GM19035 (cell line): Measurements from ENCODE around the gene MAP2K1.
A peak's percentile ranks its signal among the peaks of the same experiment; 100 is the strongest.
"Not testable (repeated sequence)": the region's sequence is repeated elsewhere in the genome, so short reads cannot be mapped to it uniquely, and the experiment has no call there.

Experiments used
- ATAC-seq: cut with Tn5 transposase; IDR thresholded peaks from one replicate; pipeline ENCODE4 v1.9.1; 2021; ENCODE audit not compliant: unreplicated experiment

The MAP2K1 gene

DNA sequence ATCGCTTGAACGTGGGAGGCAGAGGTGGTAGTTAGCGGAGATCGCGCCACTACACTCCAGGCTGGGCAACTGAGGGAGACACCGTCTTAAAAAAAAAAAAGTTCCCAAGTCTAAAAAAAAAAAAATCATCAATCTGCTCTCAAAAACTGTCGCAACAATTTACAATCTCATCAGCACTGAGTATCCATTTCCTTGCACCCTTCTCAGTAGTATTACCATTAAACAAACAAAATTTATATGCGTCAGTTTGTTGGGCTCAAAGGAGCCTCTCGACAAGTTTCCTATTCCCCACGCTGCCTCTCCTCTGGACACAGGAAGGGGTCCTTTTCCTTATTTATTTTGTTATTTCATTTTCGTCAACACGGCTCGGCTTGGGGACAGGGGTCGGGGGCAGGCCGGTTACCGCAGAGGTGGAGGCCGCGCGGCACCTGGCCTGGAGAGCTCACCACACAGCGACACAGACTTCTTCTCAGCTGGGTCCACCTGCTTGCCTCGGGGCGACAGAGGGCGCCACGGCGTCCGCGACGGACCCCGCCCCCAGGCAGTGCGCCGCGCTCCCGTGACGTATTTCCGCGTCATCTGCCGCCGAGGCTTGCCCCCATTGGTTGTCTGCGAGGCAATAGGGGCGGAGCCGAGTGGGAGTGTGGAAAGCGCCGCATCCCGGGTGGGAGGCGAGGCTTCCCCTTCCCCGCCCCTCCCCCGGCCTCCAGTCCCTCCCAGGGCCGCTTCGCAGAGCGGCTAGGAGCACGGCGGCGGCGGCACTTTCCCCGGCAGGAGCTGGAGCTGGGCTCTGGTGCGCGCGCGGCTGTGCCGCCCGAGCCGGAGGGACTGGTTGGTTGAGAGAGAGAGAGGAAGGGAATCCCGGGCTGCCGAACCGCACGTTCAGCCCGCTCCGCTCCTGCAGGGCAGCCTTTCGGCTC is at the start of gene MAP2K1:
Gene MAP2K1 (plus strand): TSS at position 709 of the 920 bp plus-strand sequence. CDS start 436 bp downstream, outside the sequence.
- peak; percentile 80 for ATAC-seq

DNA sequence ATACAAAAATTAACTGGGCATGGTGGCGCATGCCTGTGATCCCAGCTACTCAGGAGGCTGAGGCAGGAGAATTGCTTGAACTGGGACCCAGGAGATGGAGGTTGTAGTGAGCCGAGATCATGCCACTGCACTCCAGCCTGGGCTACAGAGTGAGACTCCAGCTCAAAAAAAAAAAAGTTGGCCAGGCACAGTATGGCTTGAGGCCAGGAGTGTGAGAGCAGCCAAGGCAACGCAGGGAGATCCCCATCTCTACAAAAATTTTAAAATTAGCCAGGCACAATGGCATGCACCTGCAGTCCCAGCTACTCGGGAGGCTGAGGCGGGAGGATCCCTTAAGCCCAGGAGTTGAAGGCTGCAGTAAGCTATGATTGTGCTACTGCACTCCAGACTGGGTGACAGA is 38.2 kb upstream of the MAP2K1 start:
- ATAC-seq, result not testable (repeated sequence)

DNA sequence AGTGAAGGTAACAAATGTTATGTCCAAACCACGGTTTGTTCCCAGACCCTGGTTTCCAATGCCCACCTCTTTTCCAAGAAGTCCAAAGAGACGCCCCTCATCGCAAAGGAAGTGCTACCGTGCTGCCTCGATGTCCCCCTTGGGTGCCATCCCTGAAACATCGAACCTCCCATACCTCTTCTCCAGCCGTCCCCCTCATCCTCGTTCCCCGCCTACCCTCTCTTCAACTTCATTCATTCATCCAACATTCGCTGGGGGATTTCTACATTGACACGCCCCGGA is 30.7 kb upstream of the MAP2K1 start:
- ATAC-seq, result no peak

DNA sequence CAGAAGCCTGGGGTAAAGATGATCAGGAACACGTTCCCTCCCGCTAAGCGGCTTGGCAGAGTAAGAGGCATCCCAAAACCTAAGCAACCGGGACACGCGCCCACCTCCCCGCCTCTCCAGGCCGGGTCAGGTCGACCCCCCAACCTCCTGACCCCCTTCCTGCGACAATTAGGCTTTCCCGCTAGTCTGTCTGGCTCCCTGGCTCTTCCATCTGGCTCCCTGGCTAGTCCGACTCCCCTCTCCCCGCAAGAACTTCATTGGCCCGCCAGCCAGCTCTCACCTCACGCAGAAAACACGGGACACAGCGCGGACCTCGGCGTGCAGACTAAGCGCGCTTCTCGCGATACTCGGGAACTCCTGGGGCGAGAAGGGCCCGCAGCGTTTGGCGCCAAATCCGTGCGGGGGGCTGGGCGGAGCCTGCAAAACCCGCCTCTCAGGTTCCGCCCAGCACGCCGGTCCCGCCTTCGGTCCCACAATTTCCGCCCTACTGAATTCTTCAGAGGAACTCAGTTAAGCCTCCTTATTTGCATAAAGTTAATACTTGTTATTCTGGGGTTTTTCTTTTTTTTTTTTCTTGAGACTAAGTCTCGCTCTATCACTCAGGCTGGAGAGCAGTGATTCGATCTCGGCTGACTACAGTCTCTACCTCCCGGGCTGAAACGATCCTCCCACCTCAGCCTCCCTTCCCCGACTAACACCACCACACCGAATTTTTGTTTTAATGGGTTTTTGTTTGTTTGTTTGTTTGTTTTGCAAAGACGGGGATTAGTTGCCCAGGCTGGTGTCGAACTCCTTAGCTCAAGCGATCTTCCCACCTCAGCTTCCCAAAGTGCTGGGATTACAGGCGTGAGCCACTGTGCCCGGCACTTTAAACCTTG is 30.1 kb upstream of the MAP2K1 start, which contains the start of gene TIPIN:
Gene TIPIN (minus strand): TSS at position 327 of the 878 bp plus-strand sequence. CDS start 3,738 bp downstream, outside the sequence.
- peak; percentile 90 for ATAC-seq

DNA sequence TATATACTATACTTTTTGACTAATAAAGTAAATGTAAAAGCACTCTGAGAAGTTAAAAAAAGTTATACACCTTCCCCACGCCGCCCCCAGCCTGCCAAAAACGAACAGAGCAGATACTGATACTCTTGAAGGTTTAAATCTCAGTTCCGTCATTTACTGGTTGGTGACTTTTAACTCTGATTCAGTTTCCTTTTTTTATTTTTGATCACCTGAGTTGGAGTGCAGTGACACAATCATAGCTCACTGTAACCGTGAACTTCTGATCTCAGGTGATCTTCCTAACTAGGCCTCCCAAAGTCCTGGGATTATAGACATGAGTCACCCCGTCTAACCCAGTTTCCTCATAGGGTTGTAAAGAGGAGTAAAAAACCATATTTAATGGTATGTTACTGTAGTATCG is 27.0 kb upstream of the MAP2K1 start:
- ATAC-seq, result no peak

DNA sequence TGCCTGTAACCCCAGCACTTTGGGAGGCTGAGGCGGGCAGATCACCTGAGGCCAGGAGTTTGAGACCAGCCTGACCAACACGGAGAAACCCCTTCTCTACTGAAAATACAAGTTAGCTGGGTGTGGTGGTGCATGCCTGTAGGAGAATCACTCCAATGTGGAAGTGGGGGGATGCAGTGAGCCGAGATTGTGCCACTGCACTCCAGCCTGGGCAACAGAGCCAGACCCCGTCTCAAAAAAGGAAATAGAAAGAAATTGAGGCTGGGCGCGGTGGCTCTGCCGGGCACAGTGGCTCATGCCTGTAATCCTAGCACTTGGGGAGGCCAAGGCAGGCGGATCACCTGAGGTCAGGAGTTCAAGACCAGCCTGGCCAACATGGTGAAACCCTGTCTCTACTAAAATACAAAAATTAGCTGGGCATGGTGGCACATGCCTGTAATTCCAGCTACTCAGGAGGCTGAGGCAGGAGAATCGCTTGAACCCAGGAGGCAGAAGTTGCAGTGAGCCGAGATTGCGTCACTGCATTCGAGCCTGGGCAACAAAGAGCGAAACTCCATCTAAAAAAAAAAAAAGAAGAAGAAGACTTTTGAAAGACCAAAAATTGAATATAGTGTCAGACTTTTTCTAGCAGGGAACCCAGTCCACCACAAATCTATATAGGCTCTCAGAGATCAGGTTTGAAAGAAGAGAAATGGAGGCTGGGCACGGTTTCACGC is 24.8 kb upstream of the MAP2K1 start:
- ATAC-seq, result not testable (repeated sequence)

DNA sequence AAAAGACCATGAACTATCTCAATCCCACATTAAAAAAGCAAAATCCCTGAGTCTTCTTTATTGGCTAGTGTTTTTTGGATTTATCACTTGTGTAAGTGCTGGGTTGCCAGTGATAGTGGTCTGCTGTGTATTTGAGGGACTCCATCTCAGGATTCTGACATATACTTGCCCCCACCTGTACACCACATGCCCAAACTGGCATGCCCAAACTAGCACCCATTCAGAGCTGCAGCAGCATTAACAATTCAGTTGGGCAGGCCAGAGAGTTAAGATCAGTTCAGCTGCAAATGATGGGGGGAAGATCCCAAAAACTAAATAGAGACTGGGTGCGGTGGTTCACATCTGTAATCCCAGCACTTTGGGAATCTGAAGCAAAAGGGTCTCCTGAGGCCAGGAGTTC is 23.9 kb upstream of the MAP2K1 start:
- no peak for ATAC-seq

DNA sequence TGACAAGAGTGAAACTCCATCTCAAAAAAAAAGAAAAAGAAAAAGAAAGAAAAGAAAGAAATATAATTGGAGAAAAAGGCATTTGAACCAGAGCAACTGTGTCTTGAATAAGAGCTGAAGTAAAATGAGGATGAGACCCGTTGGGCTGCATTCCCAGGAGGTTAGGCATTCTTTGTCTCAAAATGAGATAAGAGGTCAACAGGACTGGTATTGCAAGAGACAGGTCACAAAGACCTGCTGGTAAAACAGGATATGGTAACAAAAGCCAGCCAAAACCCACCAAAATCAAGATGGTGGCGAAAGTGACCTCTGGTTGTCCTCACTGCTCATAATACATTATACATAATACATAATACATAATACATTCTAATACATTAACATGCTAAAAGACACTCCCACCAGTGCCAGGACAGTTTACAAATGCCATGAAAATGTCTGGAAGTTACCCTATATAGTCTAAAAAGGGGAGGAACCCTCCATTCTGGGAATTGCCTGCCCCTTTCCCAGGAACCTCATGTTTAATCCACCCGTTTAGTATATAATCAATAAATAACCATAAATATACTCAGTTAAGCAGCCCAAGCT is 21.7 kb upstream of the MAP2K1 start:
- ATAC-seq, result no peak

DNA sequence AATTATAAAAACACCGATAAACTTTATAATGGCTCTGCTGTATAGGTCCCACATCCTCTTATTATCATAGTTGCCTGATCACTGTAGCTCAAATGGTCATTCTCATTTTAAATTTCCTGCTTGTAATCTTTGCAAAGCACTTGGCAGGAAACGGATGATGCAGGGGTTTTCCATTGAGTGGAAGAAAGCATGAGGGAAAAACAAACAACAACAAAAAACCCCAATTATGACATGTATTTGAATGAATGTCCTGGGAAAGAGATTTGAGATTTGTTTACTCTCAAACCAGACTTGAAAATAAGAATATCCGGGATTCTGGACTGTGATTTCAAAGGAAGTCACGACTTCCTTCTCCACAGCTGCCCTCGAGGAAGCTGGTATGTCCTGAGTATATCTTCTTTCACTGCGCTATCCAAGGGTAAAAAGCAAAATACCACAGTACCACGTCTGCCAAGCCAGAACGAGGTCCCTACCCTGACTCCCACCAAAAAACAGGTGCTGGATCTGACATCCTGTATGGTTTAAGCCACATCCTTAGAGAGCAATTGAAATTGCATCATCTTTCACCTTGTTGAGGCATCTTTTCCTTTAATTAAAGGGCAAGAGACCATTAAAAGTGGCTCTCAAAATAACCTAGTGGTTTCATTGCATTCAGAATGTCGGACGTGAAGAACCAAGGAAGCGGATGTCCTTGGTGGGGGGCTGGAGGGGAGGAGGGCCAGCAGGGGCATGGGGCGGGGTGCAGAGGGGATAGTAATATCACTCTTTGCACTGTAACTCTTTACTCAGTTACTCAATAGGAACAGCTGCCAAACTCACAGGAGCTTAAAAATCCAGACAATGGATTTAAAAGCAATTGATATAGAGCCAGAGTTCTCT is 16.7 kb upstream of the MAP2K1 start:
- no peak for ATAC-seq

DNA sequence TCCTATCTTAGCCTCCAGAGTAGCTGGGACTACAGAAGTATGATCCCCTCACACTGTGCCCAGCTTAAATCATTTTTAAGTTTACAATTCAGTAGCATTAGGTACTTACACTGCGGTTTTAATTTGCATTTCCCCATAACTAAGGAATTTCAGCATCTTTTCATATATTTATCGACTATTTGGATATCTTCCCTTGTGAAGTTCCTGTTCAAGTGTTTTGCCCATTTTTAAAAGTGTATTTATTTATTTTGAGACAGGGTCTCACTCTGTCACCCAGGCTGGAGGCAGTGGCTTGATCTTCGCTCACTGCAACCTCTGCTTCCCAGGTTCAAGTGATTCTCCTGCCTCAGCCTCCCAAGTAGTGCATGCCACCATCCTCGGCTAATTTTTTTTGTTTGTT is 12.5 kb upstream of the MAP2K1 start:
- ATAC-seq, result no peak

DNA sequence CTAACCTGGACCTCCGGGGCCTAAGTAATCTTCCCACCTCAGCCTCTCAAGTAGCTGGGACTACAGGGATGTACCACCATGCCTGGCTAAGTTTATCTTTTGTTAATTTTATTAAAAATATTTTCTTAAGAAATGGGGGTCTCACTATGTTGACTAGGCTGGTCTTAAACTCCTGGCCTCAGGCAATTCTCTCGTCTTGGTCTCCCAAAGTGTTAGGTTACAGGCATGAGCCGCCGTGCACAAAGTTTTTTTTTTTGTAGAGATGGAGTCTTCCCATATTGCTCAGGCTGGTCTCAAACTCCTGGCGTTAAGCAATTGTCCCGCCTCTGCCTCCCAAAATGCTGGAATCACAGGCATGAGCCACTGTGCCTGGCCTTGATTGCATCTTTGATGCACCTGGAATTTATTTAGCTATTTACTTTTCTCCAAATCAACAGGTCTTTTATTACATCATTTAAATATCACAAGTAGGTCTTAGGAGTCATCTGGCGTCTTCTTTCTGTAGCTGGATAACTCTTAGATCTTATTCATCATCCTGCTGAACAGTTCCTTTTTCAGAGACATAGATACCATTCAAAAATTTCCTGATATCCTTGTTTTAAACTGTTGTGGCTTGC is 7.8 kb upstream of the MAP2K1 start:
- no peak for ATAC-seq

DNA sequence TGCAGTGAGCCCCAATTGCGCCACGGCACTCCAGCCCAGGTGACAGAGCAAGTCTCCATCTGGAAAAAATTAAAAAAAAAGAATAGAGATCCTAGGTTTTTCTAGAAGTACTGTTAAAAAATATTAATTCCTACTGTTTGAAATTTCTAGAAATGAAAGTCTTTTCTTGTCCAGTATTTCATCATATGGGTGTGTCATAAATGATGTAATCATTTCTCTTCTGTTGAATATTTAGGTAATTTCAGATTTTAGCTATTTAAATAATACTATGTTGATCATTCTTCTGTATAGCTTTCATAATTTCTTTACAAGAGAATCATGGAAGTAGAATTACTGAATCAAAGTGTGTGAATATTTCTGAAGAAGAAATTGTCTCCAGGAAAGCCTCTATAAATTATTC is 5.3 kb upstream of the MAP2K1 start:
- not testable (repeated sequence) for ATAC-seq

DNA sequence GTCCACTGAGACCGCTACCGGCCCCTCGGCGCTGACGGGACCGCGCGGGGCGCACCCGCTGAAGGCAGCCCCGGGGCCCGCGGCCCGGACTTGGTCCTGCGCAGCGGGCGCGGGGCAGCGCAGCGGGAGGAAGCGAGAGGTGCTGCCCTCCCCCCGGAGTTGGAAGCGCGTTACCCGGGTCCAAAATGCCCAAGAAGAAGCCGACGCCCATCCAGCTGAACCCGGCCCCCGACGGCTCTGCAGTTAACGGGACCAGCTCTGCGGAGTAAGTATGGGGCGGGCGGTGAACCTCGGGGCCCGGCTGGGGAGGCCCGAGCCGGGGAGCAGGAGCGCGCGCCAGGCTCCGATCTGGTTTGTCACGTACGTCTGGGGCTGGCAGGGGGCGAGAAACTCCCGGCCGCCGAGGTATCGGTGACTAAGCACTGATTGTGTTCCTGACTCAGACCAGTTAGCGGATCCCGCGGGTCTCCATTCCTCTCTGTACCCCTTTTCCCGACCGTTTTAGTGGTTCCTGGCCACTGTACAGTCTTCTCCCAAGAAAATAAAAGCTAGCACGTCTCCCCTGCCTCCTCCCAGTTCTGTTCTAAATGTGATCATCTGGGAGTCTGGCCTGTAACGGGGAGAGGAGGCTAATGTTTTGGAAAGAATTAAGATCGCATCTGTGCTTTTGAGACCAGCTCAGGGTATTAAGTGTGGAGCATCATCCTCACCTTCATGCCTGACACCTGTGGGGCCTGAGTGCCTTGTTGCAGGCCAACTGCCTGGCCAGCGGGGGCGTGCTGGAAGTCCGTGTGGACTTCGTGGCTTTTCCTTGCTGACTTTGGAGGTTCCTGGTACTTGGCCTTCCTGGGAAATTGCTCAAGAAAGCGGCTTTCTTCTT is 691 bp downstream of the MAP2K1 start:
- ATAC-seq, result peak; percentile 26

DNA sequence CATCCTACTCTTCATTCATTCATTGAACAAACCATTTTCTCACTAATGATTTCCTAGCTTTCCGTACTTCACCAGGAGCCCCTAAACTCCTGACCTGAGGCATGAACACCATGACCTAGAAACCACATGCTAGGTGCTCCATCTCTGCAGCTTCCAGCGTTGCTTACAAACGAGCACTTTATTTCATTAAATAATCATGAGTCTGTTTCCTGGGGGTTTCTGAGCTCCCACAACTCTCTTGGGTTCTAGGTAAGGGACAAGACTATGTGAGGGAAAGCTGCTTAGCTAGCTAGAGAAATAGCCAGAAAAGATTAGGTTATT is 1.3 kb downstream of the MAP2K1 start:
- ATAC-seq, result no peak

DNA sequence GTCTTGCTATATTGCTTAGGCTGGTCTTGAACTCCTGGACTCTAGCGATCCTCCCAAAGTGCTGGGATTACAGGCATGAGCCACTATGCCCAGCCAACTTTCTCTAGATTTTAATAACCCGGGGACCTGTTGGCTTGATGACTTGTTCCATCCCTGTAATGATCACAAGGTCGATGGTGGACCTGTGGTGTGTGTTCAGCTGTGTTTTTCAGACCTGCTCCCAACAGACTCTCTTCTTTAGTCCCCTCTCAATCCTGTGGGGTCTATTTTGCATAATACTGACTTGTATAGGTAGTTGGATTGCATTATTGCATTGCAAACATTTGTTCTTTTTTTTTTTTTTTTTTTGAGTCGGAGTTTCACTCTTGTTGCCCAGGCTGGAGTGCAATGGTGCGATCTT is 1.9 kb downstream of the MAP2K1 start:
- ATAC-seq, result no peak

DNA sequence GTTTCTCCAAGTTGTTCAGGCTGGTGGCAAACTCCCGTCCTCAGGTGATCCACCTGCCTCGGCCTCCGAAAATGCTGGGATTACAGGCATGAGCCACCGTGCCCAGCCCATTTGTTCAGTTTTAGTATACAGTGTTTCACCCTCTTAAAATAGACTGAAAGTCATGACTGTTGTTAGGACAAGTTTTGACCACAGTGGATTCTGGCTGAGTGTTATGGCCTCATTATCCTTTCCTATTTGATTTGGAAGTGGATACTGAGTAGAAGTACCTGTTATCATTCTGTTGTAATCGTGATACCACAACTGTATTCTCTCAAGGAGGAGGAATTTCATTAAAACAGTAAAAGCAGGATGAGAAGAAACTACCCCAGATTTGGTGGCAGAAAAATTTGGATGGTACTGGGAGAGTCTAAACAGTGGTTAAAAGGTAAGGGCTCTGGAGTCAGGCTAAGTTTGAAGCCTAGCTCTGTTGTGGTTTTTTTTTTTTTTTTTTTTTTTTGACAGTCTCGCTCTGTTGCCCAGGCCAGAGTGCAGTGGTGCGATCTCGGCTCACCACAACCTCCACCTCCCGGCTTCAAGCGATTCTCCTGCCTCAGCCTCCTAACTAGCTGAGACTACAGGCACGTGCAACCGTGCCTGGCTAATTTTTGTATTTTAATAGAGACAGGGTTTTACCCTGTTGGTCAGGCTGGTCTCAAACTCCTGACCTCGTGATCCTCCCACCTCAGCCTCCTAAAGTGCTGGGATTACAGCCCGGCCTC is 2.6 kb downstream of the MAP2K1 start:
- no peak for ATAC-seq

DNA sequence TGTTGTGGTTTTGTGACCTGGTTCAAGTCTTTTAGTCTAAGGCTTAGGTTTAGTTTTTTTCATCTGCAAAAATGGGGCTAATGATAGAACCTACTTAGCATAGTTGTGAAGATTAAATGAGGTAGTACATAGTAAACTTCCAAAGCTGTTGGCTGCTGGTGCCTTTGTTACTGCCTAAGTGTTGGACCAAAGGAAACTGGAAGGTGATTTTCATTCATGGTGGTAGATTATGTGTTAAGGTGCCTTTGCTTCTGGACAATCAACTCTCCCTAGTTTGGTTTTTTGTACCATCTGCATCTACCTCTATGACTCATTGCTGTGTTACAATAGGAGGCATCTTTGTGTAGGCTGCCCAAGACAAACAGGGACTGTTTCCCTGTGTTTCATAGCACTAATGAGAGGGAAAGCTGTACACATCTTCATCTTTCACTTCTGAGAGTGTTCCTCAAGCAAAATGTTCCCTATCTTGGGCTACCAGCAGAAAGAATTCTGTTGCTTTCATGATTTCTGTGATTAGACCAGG is 3.2 kb downstream of the MAP2K1 start:
- no peak for ATAC-seq

DNA sequence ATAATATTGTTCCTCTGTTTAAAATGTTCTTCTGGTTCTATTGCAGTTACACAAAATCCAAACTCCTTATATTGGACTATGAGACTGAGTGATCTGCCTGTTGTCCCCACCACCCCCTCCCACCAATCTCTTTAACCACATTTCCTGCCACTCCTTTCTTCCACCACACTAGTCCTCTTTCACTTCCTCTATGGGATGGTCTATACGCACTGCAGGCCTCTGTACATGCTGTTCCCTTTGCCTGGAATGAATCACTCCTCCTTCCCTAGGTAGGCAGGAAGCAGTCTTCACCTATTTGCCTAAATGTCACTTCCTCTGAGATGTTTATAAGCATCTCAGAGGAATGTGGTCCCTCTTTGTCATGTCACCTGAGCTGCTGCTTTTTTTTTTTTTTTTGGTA is 4.0 kb downstream of the MAP2K1 start:
- no peak for ATAC-seq
